C4-2B (cell line): ENCODE measurements around the gene LCN1.
"Not testable (repeated sequence)": the region's sequence is repeated elsewhere in the genome, so short reads cannot be mapped to it uniquely, and the experiment has no call there.

Source experiments
- ZFX ChIP-seq: fragments of 450-650 bp; IDR thresholded peaks from 2 replicates; pipeline ENCODE4 v1.6.1; 2017
- TF ChIP-seq, protein P1 (sequence below): fragments of 450-650 bp; conservative IDR thresholded peaks from 2 replicates; pipeline ENCODE4 v1.5.1; 2017; ENCODE audit warnings: mild to moderate bottlenecking

- TF ChIP-seq, protein P1, sequence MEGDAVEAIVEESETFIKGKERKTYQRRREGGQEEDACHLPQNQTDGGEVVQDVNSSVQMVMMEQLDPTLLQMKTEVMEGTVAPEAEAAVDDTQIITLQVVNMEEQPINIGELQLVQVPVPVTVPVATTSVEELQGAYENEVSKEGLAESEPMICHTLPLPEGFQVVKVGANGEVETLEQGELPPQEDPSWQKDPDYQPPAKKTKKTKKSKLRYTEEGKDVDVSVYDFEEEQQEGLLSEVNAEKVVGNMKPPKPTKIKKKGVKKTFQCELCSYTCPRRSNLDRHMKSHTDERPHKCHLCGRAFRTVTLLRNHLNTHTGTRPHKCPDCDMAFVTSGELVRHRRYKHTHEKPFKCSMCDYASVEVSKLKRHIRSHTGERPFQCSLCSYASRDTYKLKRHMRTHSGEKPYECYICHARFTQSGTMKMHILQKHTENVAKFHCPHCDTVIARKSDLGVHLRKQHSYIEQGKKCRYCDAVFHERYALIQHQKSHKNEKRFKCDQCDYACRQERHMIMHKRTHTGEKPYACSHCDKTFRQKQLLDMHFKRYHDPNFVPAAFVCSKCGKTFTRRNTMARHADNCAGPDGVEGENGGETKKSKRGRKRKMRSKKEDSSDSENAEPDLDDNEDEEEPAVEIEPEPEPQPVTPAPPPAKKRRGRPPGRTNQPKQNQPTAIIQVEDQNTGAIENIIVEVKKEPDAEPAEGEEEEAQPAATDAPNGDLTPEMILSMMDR: not testable (repeated sequence)
- not testable (repeated sequence) for TF ChIP-seq ZFX
These were observed 24.5 kb downstream of the LCN1 start, which contains the start of gene OBP2A for GRCh38 chr9:135545646-135546176.
